GM19372 (cell line): ENCODE data around the gene ATAD3C.
"Not testable (repeated sequence)": the region's sequence is repeated elsewhere in the genome, so short reads cannot be mapped to it uniquely, and the experiment has no call there.

ENCODE experiments used
- ATAC-seq: cut with Tn5 transposase; IDR thresholded peaks from one replicate; pipeline ENCODE4 v1.9.1; 2021; ENCODE audit warnings: mild to moderate bottlenecking, low read depth, moderate library complexity; ENCODE audit not compliant: unreplicated experiment

Gene ATAD3C, protein sequence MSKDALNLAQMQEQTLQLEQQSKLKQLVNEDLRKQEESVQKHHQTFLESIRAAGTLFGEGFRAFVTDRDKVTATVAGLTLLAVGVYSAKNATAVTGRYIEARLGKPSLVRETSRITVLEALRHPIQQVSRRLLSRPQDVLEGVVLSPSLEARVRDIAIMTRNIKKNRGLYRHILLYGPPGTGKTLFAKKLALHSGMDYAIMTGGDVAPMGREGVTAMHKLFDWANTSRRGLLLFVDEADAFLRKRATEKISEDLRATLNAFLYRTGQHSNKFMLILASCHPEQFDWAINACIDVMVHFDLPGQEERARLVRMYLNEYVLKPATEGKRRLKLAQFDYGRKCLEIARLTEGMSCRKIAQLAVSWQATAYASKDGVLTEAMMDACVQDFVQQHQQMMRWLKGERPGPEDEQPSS

DNA sequence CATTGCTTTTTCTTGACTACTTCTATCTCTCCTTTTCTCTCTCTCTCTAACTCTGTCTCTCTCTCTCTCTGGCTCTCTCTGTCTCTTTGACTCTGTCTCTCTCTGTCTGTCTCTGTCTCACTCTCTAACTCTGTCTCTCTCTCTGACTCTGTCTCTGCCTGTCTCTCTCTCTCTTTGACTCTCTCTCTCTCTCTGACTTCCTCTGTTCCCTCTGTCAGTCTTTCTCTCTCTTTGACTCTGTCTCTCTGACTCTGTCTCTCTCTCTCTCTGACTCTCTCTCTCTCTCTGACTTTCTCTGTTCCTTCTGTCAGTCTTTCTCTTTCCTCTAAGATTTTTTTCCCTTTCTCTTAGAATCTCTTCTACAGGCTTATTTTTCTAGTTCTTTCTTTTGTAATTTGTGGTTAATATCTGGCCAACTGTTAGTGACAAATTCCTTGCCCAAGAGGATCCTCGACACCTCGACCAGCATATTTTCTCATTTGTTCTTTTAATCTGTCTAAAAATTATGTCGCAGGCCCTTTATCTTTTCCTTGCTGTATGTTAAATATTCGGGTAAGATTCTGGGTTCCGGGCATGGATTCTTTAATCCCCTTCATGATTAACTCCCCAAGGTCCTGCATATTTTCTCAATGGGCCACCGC, at the start of gene ATAD3C:
TSS of gene ATAD3C (plus strand) at position 591 of the 641 bp plus-strand sequence. CDS start 995 bp downstream, outside the sequence.
- no peak for ATAC-seq

DNA sequence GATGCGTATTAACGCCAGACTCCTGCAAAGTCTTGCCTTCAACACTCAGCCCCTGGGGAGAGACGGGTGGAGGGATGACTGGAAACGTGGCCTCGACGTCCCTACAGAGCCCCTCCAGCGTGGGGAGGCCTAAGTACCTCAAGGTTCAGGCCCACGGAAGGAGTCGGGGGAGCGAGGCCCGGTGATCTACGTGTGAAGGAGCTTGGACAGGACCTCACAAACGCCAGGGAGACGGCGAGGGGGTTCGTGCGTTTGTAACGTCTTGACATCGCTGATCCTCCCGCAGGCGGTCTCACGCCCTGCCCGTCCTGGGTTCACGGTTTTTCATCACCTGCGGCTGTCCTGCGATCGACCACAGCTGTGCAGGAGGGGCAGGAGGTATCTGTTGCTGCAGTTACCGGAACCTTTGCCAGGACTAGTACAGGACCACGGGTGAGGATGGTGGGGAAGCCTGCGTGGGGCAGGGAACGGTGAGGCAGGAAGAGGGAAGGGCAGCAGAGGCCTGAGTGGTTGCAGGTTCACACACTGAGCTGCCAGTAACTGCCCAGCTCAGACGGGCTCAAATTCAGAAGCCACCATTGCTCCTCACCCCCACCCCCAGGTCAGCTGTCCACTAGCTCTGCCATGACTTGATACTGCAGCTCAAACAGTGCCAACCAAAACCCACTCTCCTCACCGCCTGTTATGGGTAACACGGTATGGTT, 49.5 kb upstream of the ATAD3C start:
- peak; percentile 6 for ATAC-seq

DNA sequence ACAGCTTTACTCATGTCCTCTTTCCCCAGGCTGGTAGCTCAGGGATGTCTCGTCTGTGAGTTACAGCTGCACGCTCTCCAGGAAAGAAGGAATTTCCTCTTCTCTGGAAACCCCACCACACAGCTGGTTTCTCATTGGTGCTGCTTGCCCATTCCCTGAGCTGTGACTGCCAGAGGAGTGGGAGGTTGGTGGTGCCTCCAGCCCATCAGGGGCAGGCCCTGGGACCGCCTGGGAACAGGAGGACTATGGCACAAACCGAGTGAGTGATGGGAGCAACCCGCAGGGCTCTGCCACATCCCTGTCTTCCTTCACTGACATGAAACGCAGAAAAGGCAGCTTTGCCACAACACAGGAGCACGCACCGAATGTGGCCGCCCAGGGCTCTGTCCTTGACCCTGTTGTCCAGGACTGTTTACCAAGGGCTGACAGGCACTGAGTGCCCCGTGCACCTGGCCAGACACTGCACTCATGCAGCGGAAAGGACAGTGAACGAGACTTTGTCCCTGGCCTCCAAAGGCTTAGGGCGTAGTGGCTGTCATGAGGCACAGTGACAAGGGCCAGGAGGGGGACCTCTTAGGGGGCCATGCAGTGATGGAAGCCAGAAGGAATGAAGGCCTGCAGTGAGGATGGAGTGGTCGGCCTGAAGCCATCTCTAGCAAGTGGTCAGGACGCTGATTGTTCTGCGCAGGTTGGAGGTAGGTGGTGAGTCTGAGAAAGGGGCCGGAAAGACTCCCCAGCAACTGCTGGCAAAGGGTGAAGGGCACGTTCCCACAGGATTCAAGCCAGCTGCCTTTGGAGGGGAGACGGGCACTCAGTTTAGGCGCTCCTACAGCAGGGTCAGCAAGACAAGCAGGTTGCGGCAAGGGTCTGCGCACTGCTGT, 48.7 kb upstream of the ATAD3C start:
- ATAC-seq: no peak

GRCh38 chr1:1401457-1402010, 48.0 kb upstream of the ATAD3C start:
- ATAC-seq: no peak

DNA sequence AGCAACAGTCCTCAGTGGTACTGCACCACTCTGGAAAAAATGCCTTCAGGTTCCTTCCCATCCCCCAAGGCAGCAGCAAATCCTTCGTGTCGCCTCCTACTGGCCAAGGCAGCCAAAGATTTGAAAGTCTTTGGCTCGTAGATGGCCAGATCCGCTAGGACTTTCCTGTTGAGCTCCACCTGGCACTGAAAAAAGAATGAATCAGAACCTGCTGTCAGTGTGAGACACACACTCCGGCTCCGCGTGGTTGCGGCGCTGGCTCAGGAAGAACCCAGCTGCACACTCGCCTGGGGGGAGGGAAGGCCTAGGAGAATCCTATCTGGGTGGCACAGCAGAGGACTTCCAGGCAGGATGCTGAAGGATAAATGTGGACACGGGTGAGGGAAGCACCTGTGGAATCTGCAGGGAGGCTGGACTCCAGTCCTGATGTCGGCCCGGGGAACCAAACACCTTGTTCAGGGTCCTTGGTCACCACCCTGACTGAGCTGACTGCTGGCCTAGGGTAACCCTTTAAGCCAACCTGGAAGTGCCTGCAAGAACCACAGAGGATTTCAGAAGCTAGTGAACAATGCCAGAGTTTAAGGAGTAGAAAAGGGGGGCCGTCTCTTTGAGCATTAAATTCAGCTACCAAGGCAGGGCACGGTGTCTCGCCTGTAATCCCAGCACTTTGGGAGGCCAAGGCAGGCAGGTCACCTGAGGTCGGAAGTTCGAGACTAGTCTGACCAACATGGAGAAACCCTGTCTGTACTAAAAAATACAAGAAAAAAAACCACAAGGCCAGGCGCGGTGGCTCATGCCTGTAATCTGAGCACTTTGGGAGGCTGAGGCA, 47.2 kb upstream of the ATAD3C start:
- no peak for ATAC-seq

GRCh38 chr1:1402901-1403392, 46.5 kb upstream of the ATAD3C start:
- not testable (repeated sequence) for ATAC-seq

- no peak for ATAC-seq
These were observed 45.8 kb upstream of the ATAD3C start for GRCh38 chr1:1403653-1404052.

GRCh38 chr1:1406101-1406820, 43.2 kb upstream of the ATAD3C start:
- ATAC-seq: no peak

GRCh38 chr1:1406821-1407635, 42.5 kb upstream of the ATAD3C start, which contains the start of gene MRPL20:
Gene MRPL20 (minus strand): TSS chr1:1407293. CDS start chr1:1407217, 76 bp downstream.
- peak; percentile 89 for ATAC-seq

DNA sequence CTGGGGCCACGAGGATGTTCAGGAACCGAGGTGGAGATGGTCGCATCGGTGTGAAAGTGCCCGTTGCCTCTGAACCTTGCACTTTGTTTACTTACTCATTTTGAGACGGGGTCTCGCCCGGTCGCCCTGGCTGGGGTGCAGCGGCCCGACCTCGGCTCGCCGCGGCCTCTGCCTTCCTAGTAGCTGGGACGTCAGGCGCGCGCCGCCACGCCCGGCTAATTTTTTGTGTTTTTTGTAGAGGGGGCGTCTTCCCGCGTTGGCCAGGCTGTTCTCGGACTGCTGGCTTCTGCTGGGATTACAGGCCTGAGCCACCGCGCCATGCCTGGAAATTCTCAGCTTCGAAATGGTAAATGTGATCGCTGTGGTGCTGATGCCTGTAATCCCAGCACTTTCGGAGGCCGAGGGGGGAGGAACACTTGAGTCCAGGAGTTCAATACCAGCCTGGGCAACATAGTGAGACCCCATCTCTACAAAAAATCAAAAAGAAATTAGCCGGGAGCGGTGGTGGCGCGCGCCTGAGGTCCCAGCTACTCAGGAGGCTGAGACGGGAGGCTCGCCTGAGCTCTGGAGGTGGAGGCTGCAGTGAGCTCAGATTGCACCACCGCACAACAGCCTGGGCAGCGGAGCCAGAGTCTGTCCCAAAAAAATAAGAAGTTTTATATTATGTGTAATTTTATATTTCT, 41.7 kb upstream of the ATAD3C start:
- peak; percentile 16 for ATAC-seq

DNA sequence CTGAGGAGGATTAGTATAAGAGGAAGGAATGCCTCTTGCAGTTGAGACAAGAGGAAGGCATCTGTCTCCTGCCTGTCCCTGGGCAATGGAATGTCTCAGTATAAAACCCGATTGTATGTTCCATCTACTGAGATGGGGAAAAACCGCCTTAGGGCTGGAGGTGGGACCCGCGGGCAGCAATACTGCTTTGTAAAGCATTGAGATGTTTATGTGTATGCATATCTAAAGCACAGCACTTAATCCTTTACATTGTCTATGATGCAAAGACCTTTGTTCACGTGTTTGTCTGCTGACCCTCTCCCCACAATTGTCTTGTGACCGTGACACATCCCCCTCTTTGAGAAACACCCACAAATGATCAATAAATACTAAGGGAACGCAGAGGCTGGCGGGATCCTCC, 39.3 kb upstream of the ATAD3C start:
- ATAC-seq: not testable (repeated sequence)

- no peak for ATAC-seq
These were observed 37.9 kb upstream of the ATAD3C start for GRCh38 chr1:1411626-1412025.

DNA sequence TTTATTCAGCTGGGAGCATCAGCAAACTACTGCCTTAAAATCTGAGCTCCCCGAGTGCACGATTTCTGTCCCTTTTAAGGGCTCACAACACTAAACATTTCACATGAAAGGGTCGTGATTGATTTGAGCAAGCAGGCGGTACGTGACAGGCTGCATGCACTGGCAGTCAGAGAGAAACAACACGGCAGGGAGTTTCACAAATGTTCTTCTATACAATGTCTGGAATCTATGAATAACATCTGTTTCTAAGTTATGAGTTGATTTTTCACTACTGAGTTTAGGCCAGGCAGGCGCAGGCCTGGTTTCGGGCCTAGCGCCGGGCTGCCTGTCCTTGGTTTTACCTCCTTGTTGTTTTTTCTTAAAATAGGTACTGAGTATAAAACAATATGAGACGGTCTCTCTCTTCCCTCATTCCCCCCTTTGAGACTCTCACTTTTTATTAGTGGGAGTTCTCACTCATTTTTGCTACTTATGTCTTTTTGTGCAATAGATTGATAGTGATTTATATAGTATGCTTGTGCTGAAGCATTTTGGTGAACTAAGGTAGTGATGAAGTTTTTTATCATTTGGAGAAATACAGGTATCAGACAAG, 37.1 kb upstream of the ATAD3C start:
- not testable (repeated sequence) for ATAC-seq

DNA sequence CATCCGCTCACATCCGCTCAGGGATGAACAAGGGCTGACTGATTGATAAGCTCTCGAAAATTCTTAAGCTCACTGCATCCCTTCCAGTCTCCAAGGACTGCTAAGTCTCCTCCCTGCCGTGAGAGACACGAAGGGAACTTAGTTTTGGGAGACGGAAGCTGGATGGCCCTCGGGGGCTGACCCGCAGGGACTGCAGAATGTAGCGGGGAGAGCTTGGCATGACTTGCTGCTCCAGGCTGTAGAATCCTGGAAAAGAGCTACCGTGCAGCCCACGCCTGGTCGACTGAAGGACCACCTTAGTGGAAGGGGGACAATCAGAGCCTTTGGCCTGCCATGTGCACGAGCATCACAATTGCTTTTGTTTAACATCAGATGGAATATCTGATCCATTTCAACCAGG, 33.7 kb upstream of the ATAD3C start:
- no peak for ATAC-seq

GRCh38 chr1:1417396-1417795, 32.1 kb upstream of the ATAD3C start:
- ATAC-seq: not testable (repeated sequence)

GRCh38 chr1:1417825-1418463, 31.5 kb upstream of the ATAD3C start:
- ATAC-seq: not testable (repeated sequence)
